ENCODE measurements around the gene TNRC6B. TPM values are rescaled to one million over a fixed set of nuclear protein-coding genes. Genes with fewer than 3 reads are reported as not detected.

Gene TNRC6B
- total RNA-seq, 8 experiments from 2014 or later: 22.4 to 63.6 (median 29.1) TPM

Other genes with a start within 250 kb of the TNRC6B start
- gene TMA7B, start 217.5 kb upstream of the TNRC6B start, total RNA-seq: under 1 TPM in 3 of 8 experiments, not detected in 5; 0.14 to 0.31 (median 0.28) TPM
- gene FAM83F, start 183.0 kb upstream of the TNRC6B start, total RNA-seq: under 1 TPM; under 0.01 to 0.47 (median 0.22) TPM
- gene ADSL, start 168.6 kb downstream of the TNRC6B start, total RNA-seq: 10 to 100 TPM; 49.8 to 98.7 (median 80.0) TPM
- 10 to 100 TPM; 29.7 to 59.0 (median 42.7) TPM for gene SGSM3, start 192.7 kb downstream of the TNRC6B start, total RNA-seq

Data from motor neuron (in vitro differentiated cells).